Liver (tissue), 9 donors: ENCODE results near the gene CALY. TPM values are rescaled to one million over a fixed set of nuclear protein-coding genes. Genes with fewer than 3 reads are reported as not detected.
A peak's percentile ranks its signal among the peaks of the same experiment; 100 is the strongest.

ENCODE experiments used
- DNase-seq: peaks from one replicate; pipeline ENCODE4 v3.0.0-alpha.2; 2017; ENCODE audit warnings: low spot score
- H3K27ac ChIP-seq, 2 donors: one replicate each; pipeline ENCODE4 v1.7.0; 2013; ENCODE audit warnings: inconsistent platforms in 2 of 2, low read length in 2 of 2, control low read depth in 1 of 2, low read depth in 1 of 2, mild to moderate bottlenecking in 1 of 2
- H3K27me3 ChIP-seq, 4 donors: one replicate each; pipeline versions ENCODE4 v1.6.1 to v1.7.0; 2013; ENCODE audit warnings: low read length in 3 of 4, inconsistent platforms in 1 of 4, mild to moderate bottlenecking in 1 of 4, moderate library complexity in 1 of 4; ENCODE audit not compliant: control insufficient read depth in 4 of 4, insufficient read depth in 4 of 4
- H3K36me3 ChIP-seq, 4 donors: one replicate each; pipeline versions ENCODE4 v1.6.1 to v1.7.0; 2013; ENCODE audit warnings: low read length in 3 of 4, mild to moderate bottlenecking in 3 of 4, low read depth in 1 of 4, moderate library complexity in 1 of 4; ENCODE audit not compliant: control insufficient read depth in 4 of 4, insufficient read depth in 3 of 4
- H3K4me1 ChIP-seq, 4 donors: one replicate each; pipeline versions ENCODE4 v1.6.1 to v1.7.0; 2013; ENCODE audit warnings: low read length in 3 of 4, mild to moderate bottlenecking in 3 of 4, moderate library complexity in 1 of 4; ENCODE audit not compliant: control insufficient read depth in 4 of 4, insufficient read depth in 4 of 4
- H3K4me3 ChIP-seq, 3 donors: one replicate each; pipeline versions ENCODE4 v1.6.1 to v1.7.0; 2013; ENCODE audit warnings: low read length in 3 of 3, control low read depth in 1 of 3, low read depth in 1 of 3, mild to moderate bottlenecking in 1 of 3
- H3K9ac ChIP-seq, 2 donors: one replicate each; pipeline ENCODE4 v1.7.0; 2013; ENCODE audit warnings: low read length in 2 of 2, mild to moderate bottlenecking in 2 of 2, moderate library complexity in 2 of 2, control low read depth in 1 of 2, low read depth in 1 of 2
- H3K9me3 ChIP-seq, 4 donors: one replicate each; pipeline versions ENCODE4 v1.6.1 to v1.7.0; 2013; ENCODE audit warnings: low read length in 3 of 4; ENCODE audit not compliant: control insufficient read depth in 4 of 4
- CTCF ChIP-seq: fragments of 150-350 bp; IDR thresholded peaks from 2 replicates; pipeline ENCODE4 v1.5.1; 2017; ENCODE audit warnings: improper control_type of control experiment, low read depth, low read length; ENCODE audit not compliant: missing input control
- EGR1 ChIP-seq, 2 donors: IDR thresholded peaks; 2 replicates each; pipeline ENCODE4 v1.6.1; 2016 to 2018; ENCODE audit warnings: antibody characterized with exemption in 2 of 2, low read depth in 2 of 2
- FOXA1 ChIP-seq: IDR thresholded peaks from 2 replicates; pipeline ENCODE4 v1.6.1; 2016; ENCODE audit warnings: antibody characterized with exemption
- FOXA2 ChIP-seq: IDR thresholded peaks from 2 replicates; pipeline ENCODE4 v1.6.1; 2016; ENCODE audit warnings: antibody characterized with exemption
- GABPA ChIP-seq, 2 donors: IDR thresholded peaks in 1 of 2; conservative IDR thresholded peaks in 1 of 2; 2 replicates each; pipeline ENCODE4 v1.6.1; 2016; ENCODE audit warnings: antibody characterized with exemption in 2 of 2, mild to moderate bottlenecking in 1 of 2, moderate library complexity in 1 of 2
- HNF4A ChIP-seq, 2 donors: conservative IDR thresholded peaks; 2 replicates each; pipeline ENCODE4 v1.6.1; 2016; ENCODE audit warnings: antibody characterized with exemption in 2 of 2, mild to moderate bottlenecking in 2 of 2
- HNF4G ChIP-seq: IDR thresholded peaks from 2 replicates; pipeline ENCODE4 v1.6.1; 2016; ENCODE audit warnings: antibody characterized with exemption
- JUND ChIP-seq, 2 donors: IDR thresholded peaks; 2 replicates each; pipeline ENCODE4 v1.6.1; 2016; ENCODE audit warnings: antibody characterized with exemption in 2 of 2
- MAX ChIP-seq: IDR thresholded peaks from 2 replicates; pipeline ENCODE4 v1.6.1; 2016; ENCODE audit warnings: antibody characterized with exemption
- NR2F2 ChIP-seq: IDR thresholded peaks from 2 replicates; pipeline ENCODE4 v1.6.1; 2016; ENCODE audit warnings: antibody characterized with exemption
- RAD21 ChIP-seq, 2 donors: IDR thresholded peaks; 2 replicates each; pipeline ENCODE4 v1.6.1; 2016; ENCODE audit warnings: antibody characterized with exemption in 2 of 2, mild to moderate bottlenecking in 2 of 2
- RXRA ChIP-seq, 2 donors: IDR thresholded peaks; 2 replicates each; pipeline ENCODE4 v1.6.1; 2017 to 2018; ENCODE audit warnings: antibody characterized with exemption in 2 of 2, mild to moderate bottlenecking in 1 of 2
- SP1 ChIP-seq: IDR thresholded peaks from 2 replicates; pipeline ENCODE4 v1.6.1; 2018; ENCODE audit warnings: antibody characterized with exemption, mild to moderate bottlenecking
- TAF1 ChIP-seq: conservative IDR thresholded peaks from 2 replicates; pipeline ENCODE4 v1.6.1; 2016; ENCODE audit warnings: antibody characterized with exemption, mild to moderate bottlenecking
- YY1 ChIP-seq: IDR thresholded peaks from 2 replicates; pipeline ENCODE4 v1.6.1; 2016; ENCODE audit warnings: antibody characterized with exemption, mild to moderate bottlenecking
- ZBTB33 ChIP-seq: IDR thresholded peaks from 2 replicates; pipeline ENCODE4 v1.6.1; 2016; ENCODE audit warnings: antibody characterized with exemption
- WGBS: extraction: QIAGEN DNeasy Blood & Tissue Kit; methylation state at CpG from one replicate; pipeline ENCODE4 v1.1.7; 2013; 5-methylcytosine and 5-hydroxymethylcytosine counted together
- polyA plus RNA-seq, 2 donors: library from polyadenylated mRNA; stranded (reverse) in 1 of 2; unstranded in 1 of 2; fragments of 200-250 nt in 1 of 2; fragments of >200 nt in 1 of 2; fragmentation: Nextera tagmentation in 1 of 2; extraction: Ambion mirVana in 1 of 2; gene quantifications; one replicate each; pipeline versions ENCODE4 v1.2.1 to v1.2.3, GENCODE V29; 2013 to 2015
- total RNA-seq, 2 donors: library from RNA; depleted of rRNA; stranded (reverse); fragments of >200 nt; gene quantifications; one replicate each; pipeline ENCODE4 v1.2.3, GENCODE V29; 2014
- TF ChIP-seq, protein P1 (sequence below): IDR thresholded peaks from 2 replicates; pipeline ENCODE4 v1.6.1; 2016; ENCODE audit warnings: antibody characterized with exemption, mild to moderate bottlenecking
- TF ChIP-seq, protein P2 (sequence below): IDR thresholded peaks from 2 replicates; pipeline ENCODE4 v1.6.1; 2016; ENCODE audit warnings: antibody characterized with exemption
- donor health status: healthy.
- donor health status: healthy.
- donor health status: healthy.
- donor health status: healthy.
- donor health status: healthy.

CALY gene
- total and polyA plus RNA-seq, 4 donors, result 0.07 TPM; not detected in 3

- Histone ChIP-seq H3K4me1 (peaks cover 10 to 39% (median 23%) of the 10 kb centered on the region in 4 donors), H3K27me3 (no peaks in the 10 kb centered on the region), H3K4me3 (no peak overlapping the region), H3K9ac (no peak overlapping the region), H3K36me3 (peaks cover 21 to 51% (median 38%) of the 10 kb centered on the region in 4 donors), H3K9me3 (no peaks in the 10 kb centered on the region), H3K27ac (peak overlapping the region in 1 of 2 donors; percentile 93)
- 88% methylated on average over 18 of the region's 18 CpGs for WGBS
- TF ChIP-seq CTCF (no peak), FOXA1 (no peak), JUND (IDR thresholded peaks at IDR 0.05) (no peak), EGR1 (IDR thresholded peaks at IDR 0.05; ENCODE audit: low read depth in 2 of 2) (no peak), HNF4G (no peak), RXRA (IDR thresholded peaks at IDR 0.05) (no peak), MAX (no peak), YY1 (no peak), NR2F2 (no peak), ZBTB33 (no peak), FOXA2 (no peak), TAF1 (no peak), RAD21 (IDR thresholded peaks at IDR 0.05) (no peak), HNF4A (conservative IDR thresholded peaks at IDR 0.05) (no peak), GABPA (IDR thresholded peaks at IDR 0.05 in 1 of 2, conservative IDR thresholded peaks at IDR 0.05 in 1 of 2) (no peak), SP1 (no peak)
- TF ChIP-seq, protein P1, sequence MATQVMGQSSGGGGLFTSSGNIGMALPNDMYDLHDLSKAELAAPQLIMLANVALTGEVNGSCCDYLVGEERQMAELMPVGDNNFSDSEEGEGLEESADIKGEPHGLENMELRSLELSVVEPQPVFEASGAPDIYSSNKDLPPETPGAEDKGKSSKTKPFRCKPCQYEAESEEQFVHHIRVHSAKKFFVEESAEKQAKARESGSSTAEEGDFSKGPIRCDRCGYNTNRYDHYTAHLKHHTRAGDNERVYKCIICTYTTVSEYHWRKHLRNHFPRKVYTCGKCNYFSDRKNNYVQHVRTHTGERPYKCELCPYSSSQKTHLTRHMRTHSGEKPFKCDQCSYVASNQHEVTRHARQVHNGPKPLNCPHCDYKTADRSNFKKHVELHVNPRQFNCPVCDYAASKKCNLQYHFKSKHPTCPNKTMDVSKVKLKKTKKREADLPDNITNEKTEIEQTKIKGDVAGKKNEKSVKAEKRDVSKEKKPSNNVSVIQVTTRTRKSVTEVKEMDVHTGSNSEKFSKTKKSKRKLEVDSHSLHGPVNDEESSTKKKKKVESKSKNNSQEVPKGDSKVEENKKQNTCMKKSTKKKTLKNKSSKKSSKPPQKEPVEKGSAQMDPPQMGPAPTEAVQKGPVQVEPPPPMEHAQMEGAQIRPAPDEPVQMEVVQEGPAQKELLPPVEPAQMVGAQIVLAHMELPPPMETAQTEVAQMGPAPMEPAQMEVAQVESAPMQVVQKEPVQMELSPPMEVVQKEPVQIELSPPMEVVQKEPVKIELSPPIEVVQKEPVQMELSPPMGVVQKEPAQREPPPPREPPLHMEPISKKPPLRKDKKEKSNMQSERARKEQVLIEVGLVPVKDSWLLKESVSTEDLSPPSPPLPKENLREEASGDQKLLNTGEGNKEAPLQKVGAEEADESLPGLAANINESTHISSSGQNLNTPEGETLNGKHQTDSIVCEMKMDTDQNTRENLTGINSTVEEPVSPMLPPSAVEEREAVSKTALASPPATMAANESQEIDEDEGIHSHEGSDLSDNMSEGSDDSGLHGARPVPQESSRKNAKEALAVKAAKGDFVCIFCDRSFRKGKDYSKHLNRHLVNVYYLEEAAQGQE, result no peak
- TF ChIP-seq, protein P2, sequence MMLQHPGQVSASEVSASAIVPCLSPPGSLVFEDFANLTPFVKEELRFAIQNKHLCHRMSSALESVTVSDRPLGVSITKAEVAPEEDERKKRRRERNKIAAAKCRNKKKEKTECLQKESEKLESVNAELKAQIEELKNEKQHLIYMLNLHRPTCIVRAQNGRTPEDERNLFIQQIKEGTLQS, result no peak
- no peak for DNase-seq
Measured at GRCh38 chr10:133361773-133362441, 25.2 kb upstream of the CALY start.
